Psoas muscle (tissue), 8 donors: ENCODE results near the gene CFAP141. TPM values are rescaled to one million over a fixed set of nuclear protein-coding genes. Genes with fewer than 3 reads are reported as not detected.

Experiments
- ATAC-seq, 4 donors: fragments of 200-7000 bp; cut with Tn5 transposase; one replicate each; pipeline ENCODE4 v1.9.1; 2020; ENCODE audit warnings: moderate library complexity in 3 of 4, mild to moderate bottlenecking in 2 of 4
- DNase-seq, 2 donors: peaks; one replicate each; pipeline ENCODE4 v3.0.0-alpha.2; 2020
- H3K27ac ChIP-seq: fragments of 200-600 bp; one replicate; pipeline ENCODE4 v1.8.0; 2022
- H3K27me3 ChIP-seq, 3 donors: fragments of 200-600 bp in 1 of 3; one replicate each; pipeline versions ENCODE4 v1.6.1 to v1.8.0; 2013 to 2022; ENCODE audit warnings: low read length in 2 of 3, mild to moderate bottlenecking in 2 of 3, moderate library complexity in 1 of 3; ENCODE audit not compliant: insufficient read depth in 3 of 3
- H3K36me3 ChIP-seq, 2 donors: fragments of 200-600 bp in 1 of 2; one replicate each; pipeline versions ENCODE4 v1.6.1 to v1.8.0; 2013 to 2022; ENCODE audit warnings: low read depth in 1 of 2, mild to moderate bottlenecking in 1 of 2, moderate library complexity in 1 of 2; ENCODE audit not compliant: insufficient read depth in 1 of 2
- H3K4me1 ChIP-seq: fragments of 200-600 bp; one replicate; pipeline ENCODE4 v1.8.0; 2022
- H3K4me3 ChIP-seq: fragments of 200-600 bp; one replicate; pipeline ENCODE4 v1.8.0; 2022; ENCODE audit warnings: mild to moderate bottlenecking
- H3K9me3 ChIP-seq: fragments of 200-600 bp; one replicate; pipeline ENCODE4 v1.8.0; 2022
- CTCF ChIP-seq: fragments of 200-600 bp; IDR thresholded peaks from one replicate; pipeline ENCODE4 v1.8.0; 2022; ENCODE audit warnings: antibody characterized with exemption
- WGBS, 3 donors: extraction: QIAGEN DNeasy Blood & Tissue Kit; methylation state at CpG; one replicate each; pipeline versions ENCODE4 v1.1.6 to v1.1.7; 2013; 5-methylcytosine and 5-hydroxymethylcytosine counted together
- intact Hi-C, 2 donors: fragments of 100-400 bp; cut with DNase I; formaldehyde crosslinking; loops; one replicate each; pipeline versions ENCODE4 v1.11.0 to v1.14.2; 2022
- polyA plus RNA-seq, 3 donors: library from polyadenylated mRNA; stranded (reverse); fragments of 200-250 nt; gene quantifications; one replicate each; pipeline ENCODE4 v1.2.3, GENCODE V29; 2013
- total RNA-seq, 4 donors: library from RNA; stranded (reverse); fragmentation: NEBNext Ultra II Directional in 2 of 4; extraction: Animal tissue kit (Norgen Biotek cat#: 25700) in 2 of 4; gene quantifications; one replicate each; pipeline versions ENCODE4 v1.2.1 to v1.2.4, GENCODE V29; 2021 to 2023
- donor health status: healthy with polysubstance abuse.
- donor health status: DM: no; HTN: no; CAD: no; lungs with moderate emphysema.
- donor health status: Bipolar disorder and iron deficiency.
- donor health status: healthy.
- donor health status: DM: yes; HTN: yes; CAD: no.
- donor health status: DM: no; HTN: no; CAD: no.
- donor health status: DM: no; HTN: no; CAD: no.
- donor health status: DM: yes; HTN: yes; CAD: no.

Gene CFAP141
- total and polyA plus RNA-seq, 7 donors = not detected

- peaks cover 40 to 95% of the 10 kb centered on the region in 2 donors for H3K36me3 ChIP-seq
Measured at GRCh38 chr1:154174654-154175053, 31.5 kb downstream of the CFAP141 start.

GRCh38 chr1:154171880-154172279 lies 34.3 kb downstream of the CFAP141 start:
- Histone ChIP-seq H3K27ac (peak overlapping the region; percentile 5), H3K27me3 (no peaks in the 10 kb centered on the region), H3K9me3 (no peaks in the 10 kb centered on the region), H3K4me3 (no peak overlapping the region), H3K4me1 (peaks cover 20% of the 10 kb centered on the region), H3K36me3 (peaks cover 42 to 99% of the 10 kb centered on the region in 2 donors)
- intact Hi-C loops = no loop called here
- no peak for TF ChIP-seq CTCF
- 75 to 78% (median 76%) methylated on average over 5 of the region's 5 CpGs for WGBS, 3 donors
- no peak for ATAC-seq
- no peak for DNase-seq

More at GRCh38 chr1:154174654-154175053, 31.5 kb downstream of the CFAP141 start:
- no peaks in the 10 kb centered on the region for H3K27me3 ChIP-seq
- H3K27ac ChIP-seq = no peak overlapping the region
- DNase-seq = no peak
- no peak for TF ChIP-seq CTCF
- 83 to 98% (median 87%) methylated on average over 4 of the region's 4 CpGs for WGBS, 3 donors
- no peak overlapping the region for H3K4me3 ChIP-seq
- intact Hi-C loops = no loop called here
- no peaks in the 10 kb centered on the region for H3K9me3 ChIP-seq
- no peak for ATAC-seq
- H3K4me1 ChIP-seq = peaks cover 46% of the 10 kb centered on the region

- no peak for TF ChIP-seq CTCF
- 75 to 86% (median 83%) methylated on average over 4 of the region's 4 CpGs for WGBS, 3 donors
- H3K4me1 ChIP-seq = peaks cover 13% of the 10 kb centered on the region
- H3K27me3 ChIP-seq = no peaks in the 10 kb centered on the region
- H3K9me3 ChIP-seq = no peaks in the 10 kb centered on the region
- ATAC-seq = no peak
- DNase-seq = no peak
- intact Hi-C loops = no loop called here
- H3K27ac ChIP-seq = peak overlapping the region; percentile 5
- H3K36me3 ChIP-seq = peaks cover 40 to 100% of the 10 kb centered on the region in 2 donors
- no peak overlapping the region for H3K4me3 ChIP-seq
Measured at GRCh38 chr1:154171223-154171583, 34.9 kb downstream of the CFAP141 start.

GRCh38 chr1:154170547-154171222 lies 35.4 kb downstream of the CFAP141 start:
- DNase-seq (no peak), ATAC-seq (peak in 1 of 4 donors; percentile 10)
- H3K9me3 ChIP-seq = no peaks in the 10 kb centered on the region
- intact Hi-C loops = no loop called here
- peaks cover 8% of the 10 kb centered on the region for H3K4me1 ChIP-seq
- H3K36me3 ChIP-seq = peaks cover 38 to 100% of the 10 kb centered on the region in 2 donors
- no peak for TF ChIP-seq CTCF
- no peak overlapping the region for H3K4me3 ChIP-seq
- H3K27ac ChIP-seq = peak overlapping the region; percentile 5
- H3K27me3 ChIP-seq = no peaks in the 10 kb centered on the region

GRCh38 chr1:154167461-154167860 lies 38.7 kb downstream of the CFAP141 start:
- no peaks in the 10 kb centered on the region for H3K9me3 ChIP-seq
- H3K27me3 ChIP-seq = no peaks in the 10 kb centered on the region
- ATAC-seq (no peak), DNase-seq (no peak)
- H3K27ac ChIP-seq = no peak overlapping the region
- no peak overlapping the region for H3K4me3 ChIP-seq
- no peak for TF ChIP-seq CTCF
- intact Hi-C loops = no loop called here
- peaks cover 31 to 100% of the 10 kb centered on the region in 2 donors for H3K36me3 ChIP-seq
- peaks cover 4% of the 10 kb centered on the region for H3K4me1 ChIP-seq
